Islet precursor cell (in vitro differentiated cells): ENCODE results near the gene GMDS.

ENCODE experiments used
- DNase-seq: peaks from one replicate; pipeline ENCODE4 v3.0.0-alpha.2; 2018

The GMDS gene

DNA sequence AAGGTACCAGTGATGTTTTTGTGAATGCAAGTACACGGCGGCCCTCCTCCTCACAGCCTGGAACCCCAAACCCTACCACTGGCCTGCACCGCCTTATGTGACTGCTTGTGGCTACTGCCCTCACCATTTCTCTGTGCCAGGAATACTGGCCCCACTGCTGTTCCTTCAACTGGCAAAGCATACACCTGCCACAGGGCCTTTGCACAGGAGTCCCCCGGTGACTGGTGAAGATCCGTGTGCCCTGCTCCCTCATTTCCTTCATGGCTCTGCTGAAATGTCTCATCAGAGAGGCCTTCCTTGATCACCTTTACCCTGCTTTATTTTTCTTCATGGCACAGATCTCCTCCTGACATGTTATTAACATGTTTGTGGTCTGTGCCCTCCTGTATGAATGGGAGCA, 581.9 kb downstream of the GMDS start:
- no peak for DNase-seq

DNA sequence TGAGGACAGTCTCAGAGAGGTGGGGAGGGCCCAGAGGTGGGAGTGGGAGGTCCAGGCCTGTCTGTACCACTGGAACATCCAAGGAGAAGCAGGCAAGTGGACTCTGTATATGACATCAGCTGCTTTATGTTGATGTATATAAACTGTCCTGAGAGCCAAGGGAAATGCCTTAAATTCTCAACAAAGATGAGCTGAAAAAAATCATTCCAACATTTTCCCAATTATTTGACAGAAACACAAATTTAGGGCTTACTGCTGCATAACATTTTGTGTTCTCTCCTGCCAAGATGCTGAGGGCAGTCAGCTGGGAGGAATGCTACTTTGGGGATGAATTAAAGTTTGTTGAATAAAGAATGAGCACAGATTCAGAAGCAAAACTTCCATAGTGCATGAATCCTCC, 582.9 kb downstream of the GMDS start:
- no peak for DNase-seq

DNA sequence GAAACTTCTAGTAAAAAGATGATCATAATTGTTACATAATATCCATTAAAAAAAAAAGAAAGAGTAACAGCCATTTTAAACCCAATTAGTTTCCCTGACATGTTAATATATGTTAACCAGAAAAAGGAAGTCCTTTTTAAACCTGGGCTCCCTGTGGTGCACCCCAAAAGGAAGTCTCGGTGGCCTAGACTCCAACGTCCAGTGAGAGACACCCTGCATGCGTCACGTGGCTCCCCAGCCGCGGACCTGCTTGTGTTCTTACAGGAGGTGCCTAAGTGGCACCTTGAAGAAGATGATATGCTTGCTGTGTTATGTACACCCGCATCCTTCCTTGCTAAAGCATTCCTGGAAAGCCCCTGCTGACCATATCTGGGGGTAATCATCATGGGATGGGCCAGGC, 585.6 kb downstream of the GMDS start:
- DNase-seq, result no peak

DNA sequence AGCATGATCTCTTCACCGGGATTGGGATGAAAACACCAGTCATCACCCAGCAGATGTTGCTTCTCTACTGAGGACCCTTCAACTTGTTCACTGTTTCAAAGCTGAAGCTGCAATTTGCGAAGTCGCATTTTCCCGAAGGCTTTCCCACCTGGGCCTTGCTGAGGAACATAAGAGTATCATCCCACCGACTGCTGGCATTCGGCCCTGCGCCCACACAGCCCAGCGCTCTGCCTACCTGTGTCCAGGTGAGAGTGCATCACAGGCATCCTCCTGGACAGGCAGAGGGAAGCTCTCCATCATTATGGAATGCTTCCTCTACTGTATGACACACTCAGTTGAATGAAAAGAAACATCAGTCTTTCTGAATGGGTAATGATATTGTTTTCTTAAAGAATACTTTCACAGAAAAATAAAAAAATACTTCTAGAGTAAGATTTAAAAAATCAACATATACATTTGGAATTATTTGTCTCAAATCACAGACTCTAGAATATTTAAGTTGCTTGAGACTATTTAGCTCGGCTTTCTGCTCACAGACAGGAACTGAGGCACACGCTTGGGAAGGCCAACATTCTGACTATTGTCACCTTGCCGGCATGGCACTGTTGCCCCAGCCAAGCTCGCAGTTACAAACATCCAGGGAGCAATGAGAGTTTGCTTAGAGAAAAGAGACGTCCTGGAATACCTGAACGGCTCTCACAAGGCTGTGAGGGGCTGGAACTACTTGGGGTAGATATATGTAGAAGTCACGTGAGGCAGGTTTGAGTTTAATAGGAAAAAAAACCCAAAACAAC, 587.0 kb downstream of the GMDS start:
- DNase-seq, result no peak

DNA sequence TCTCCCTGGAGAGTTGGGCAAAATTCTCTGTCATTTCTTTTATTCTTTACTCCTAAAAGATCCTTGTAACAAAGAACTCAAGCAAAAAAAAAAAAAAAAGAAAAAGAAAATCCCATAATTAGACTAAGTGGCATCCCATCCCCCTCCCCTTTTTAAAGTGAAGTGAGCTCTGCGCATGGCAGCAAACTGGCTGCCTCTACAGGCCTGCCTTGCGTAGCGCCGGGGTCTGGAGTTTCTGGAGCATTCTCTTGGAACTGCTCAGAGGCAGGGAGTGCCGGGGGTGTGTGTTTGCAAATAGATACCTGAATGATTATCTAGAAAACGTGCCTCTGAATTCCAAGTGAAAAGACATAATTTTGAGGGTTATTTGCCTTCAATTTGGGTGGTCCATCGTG, 587.6 kb downstream of the GMDS start:
- no peak for DNase-seq

DNA sequence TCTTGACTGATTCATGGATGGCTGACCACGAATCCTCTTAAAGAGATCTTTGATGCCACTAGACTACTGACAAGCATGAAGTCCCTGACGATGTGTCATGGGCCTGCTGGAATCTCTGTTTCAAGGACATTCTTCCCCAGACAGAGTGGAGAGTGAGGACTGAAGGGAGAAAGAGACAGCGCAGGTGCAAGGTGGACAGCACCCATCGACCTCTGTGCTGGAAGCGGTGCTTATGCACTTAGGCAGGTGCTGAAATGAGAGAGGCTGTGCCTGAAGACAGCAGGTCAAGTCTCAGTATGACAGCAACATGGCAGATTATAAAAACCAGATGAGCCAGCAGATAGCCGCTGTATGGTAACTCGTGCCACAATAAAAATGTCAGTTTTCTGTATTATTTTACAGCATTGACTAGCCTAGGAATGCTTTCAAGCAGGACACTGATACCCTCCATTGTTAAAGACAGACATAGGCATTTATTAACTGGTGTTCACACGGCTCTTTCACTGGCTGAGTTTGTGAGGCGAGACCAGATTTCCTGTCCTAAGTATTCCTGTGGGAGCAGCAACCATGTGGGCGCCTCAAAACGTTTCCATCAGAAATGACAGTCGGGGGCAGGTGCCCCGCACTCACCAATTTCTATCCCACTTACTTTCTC, 588.2 kb downstream of the GMDS start:
- DNase-seq, result no peak

DNA sequence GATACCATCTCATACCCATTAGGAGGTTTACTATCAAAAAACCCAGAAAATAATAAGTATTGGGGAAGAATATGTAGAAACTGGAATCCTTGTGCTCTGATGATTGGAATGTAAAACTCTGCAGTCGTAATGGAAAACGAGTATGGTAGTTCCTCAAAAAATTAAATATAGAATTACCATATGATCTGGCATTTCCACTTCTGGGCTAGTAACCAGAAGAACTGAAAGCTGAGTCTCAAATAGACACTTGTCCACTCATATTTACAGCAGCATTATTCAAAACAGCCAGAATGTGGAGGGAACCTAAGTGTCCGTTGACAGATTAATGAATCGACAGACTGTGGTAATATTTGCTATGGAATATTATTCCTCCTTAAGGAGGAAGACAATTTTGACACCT, 591.4 kb downstream of the GMDS start:
- no peak for DNase-seq

DNA sequence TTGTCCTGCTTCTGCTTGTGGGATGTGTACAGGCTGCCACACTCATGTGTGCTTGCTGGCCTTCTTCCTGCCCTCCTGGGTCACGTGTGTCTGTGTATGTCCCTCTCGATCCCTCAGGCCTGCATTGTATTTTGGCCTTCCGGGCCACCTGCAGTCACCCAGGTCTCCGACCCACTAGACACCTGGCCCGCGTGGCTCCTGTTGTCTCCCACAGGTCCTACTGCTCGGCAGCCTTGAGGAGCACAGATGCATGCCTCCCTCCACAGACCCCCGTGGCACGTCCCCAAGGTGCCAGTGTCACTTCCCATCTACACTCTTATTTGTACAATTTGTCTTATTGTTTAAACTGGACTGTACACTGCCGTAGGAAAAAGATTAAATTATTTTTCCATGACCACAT, 592.6 kb downstream of the GMDS start:
- no peak for DNase-seq

DNA sequence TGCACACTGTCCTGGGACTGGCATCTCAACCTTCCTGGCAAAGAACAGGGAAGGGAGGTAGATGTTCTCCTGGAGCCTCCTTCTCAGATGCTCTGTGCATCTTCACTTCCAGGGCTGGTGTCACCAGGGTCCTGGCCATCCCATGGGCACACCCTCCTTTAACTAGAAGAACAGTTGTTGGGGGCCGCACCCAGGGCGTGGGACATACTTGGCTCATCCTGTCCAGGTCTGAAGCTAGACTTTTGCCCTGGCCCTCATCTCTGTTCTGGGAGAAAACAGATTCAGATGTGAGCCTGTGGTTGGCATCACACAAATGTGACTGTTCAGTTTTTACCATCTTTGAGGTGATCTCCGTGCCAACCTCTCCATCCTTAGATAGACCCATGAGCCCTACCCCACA, 594.0 kb downstream of the GMDS start:
- DNase-seq, result no peak

DNA sequence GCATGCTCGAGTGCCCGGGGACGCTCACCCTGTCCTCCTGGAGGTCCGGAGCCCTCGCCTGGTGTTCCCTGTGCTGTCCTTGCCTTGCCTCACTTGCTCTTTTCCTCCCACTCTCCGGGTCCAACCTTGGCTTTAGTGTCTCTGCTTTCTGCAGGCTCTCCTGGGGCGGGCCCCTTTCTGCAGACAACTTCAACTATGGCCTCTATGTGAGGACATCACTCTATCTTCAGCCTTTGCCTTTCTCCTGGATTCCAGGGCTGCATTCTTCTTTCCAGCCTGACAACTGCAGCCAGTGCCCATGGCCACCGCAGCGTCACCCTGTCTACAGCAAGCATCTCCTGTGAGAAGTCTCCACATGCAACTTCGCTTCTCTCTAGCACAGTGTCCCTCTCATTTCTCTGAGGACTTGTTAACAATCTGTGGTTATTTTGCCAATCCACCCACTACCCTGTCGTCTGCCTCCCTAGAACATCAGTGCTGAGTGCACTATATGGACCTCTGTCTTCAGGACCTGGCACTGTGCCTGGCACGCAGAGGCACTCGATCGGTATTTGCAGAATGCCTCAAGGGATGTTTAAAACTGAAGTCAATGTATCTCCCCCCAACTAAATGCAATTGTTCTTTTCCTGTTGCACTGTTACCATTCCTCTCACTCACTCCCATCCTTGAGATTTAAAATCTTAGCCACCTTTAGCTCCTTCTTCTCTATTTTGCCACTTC, 599.8 kb downstream of the GMDS start:
- no peak for DNase-seq

DNA sequence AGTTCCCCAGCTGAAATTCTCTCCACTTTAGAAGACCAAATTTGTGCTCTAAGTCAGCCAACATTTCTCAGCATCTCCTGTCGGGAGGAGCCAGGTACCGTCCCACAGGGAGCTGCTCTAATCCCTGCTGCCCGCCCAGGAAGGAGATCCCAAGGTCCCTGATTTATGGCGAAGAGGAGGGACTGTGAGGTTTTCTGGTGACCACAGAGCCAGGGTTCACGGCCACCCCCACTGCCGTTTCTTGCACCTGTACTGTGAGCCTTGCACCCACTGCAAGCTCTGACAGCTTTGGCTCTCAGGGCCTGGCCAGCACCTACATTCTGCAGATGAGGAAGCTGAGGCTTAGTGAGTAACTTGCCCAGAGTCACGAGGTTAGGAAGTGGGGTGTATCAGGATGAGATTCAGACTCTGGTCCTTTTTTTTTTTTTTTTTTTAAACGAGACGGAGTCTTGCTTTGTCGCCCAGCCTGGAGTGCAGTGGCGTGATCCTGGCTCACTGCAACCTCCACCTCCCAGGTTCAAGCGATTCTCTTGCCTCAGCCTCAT, 600.8 kb downstream of the GMDS start:
- no peak for DNase-seq

DNA sequence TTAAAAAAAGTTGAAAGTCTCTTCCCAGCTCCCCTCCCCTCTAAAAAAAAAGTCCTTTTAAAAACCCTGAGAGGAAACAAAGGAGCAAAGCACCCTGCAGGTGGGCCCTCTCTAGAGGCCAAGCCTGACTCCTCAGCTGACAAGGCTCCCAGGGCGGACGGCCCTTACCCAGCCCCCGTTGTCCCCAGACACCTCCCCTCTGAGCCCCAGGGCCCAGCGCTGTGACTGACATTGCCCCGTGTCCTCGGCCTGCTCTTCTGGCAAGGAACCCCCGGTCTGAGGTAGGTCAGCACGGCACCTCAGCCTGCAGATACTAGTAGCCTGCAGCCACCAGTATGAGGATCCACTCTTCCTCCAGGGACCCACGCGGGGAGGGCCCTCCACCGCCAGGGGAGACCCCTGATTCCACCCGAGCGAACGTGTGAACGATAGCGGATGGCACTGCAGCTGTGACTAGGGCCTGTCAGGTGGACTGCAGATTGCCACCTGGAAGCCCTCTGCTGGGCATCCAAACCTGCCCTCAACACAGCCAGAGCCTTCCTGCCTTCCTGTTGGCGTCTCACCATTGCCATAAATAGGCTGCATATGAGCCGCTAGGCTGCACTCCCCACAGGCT, 601.5 kb downstream of the GMDS start:
- peak; percentile 49 for DNase-seq

DNA sequence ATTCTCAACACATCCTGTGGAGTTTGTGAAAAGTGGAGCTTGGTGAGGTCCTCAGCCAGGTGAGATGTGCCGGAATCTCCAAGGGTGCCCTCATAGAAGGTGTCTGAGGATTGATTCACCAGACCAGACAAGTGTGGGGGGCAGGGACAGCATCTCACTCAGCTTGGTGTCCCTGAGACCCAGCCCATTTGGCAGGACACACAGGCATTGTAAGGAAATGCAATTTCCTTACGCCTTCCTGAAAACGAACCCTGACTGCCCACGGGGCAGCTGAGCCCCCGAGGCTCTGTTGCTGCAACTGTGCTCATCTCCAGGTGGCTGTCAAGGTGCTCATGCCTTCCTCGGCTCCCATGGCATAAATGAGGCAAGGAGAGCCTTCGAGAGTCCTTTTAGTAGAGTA, 602.3 kb downstream of the GMDS start:
- peak; percentile 45 for DNase-seq

DNA sequence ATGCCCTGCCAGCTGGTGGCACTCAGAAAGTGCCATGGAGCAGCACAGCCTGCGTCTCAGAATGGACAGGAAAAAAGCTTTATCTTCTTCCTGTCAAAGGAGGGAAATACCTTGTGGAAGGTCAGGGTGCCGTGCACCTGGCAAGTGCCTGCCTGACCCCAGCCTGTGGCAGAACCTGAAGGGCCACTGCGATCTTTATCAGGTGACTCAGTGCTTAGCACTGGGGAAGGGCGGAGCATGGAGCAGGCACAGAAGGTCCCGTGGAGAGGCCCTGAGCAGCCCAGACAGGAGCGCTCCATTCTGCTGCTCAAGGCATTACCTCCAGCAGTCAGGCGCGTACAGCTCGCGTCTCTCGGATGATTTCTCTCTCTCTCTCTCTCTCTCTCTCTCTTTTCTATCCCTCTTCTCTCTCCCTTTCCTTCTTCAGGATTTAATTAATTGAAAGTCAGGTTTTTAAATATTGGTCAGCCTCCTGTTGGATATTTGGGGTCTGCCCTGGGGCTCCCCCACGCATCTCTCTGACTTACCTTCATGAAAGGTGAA, 604.0 kb downstream of the GMDS start:
- peak; percentile 97 for DNase-seq

DNA sequence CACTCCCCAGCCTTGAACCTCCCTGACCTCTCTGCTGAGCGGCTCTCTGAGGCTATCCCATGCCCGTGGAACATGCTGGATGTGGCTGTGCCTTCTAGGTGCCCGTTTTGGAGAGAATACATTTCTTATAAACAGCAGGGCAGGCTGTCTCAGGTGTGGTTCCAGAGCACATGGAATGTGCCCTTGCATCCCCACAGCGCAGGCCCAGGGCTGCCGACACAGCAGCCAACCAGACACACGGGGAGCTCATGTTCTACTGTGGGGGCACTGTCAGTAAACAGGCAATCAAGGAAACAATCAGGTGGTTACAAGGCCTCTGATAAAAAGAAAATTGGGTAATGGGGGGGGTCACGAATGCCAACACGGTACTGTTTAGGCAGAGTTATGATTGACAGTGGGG, 604.9 kb downstream of the GMDS start:
- DNase-seq, result no peak

DNA sequence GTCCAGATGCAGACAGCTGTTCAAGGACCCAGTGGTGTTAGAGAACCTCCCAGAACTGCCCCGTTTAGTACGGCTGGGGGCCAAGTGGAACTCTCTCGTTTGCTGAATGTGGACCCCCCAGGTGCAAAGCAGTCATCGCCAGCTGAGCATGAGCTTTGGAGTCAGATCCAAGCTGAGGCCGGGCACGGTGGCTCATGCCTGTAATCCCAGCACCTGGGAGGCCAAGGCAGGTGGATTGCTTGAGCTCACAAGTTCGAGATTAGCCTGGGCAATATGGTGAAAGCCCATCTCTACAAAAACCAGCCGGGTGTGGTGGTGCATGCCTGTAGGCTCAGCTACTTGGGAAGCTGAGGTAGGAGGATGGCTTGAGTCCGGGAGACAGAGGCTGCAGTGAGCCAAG, 606.0 kb downstream of the GMDS start:
- DNase-seq, result no peak

DNA sequence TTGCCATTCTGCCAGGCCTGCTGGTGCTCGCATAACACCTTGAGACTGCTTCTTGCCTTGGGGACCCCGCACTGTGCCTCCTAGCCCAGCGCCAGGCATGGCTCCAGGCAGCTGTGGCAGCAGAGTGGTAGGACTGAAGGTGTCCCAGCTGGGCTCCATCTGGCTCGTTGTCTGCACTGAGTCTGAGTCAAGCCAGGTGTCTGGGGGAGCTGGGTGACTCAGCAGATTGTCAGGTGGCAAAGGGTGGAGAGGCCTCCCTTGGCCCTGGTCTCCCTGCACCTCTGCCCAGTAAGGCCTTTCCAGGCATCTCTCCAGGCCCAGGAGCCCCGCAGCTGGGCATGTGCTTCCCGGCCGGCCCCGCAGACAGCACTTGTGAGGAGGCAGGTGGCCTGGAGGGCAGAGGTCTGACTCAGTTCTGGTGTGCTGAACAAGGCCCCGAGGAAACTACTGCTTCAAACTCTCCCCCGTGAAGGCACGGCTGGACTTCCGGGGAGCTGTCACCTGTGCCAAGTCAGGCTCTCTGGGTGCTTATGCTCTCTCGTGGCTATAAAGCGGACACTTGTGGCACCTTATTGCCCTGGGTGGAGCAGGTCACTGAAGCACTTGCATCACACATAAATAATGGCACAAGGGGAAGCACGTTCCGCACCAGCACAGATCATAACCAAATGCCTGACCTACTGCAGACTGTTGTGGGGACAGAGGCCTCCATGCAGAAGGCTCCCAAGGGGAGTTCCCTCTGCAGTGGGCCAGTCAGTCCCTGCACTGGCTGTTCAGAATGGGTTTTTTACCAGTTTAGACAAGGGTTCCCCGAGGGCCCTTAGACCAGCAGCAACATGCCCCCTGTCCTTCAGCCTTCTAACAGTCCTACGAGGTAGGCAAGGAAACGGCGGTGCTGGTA, 608.2 kb downstream of the GMDS start:
- peak; percentile 75 for DNase-seq

DNA sequence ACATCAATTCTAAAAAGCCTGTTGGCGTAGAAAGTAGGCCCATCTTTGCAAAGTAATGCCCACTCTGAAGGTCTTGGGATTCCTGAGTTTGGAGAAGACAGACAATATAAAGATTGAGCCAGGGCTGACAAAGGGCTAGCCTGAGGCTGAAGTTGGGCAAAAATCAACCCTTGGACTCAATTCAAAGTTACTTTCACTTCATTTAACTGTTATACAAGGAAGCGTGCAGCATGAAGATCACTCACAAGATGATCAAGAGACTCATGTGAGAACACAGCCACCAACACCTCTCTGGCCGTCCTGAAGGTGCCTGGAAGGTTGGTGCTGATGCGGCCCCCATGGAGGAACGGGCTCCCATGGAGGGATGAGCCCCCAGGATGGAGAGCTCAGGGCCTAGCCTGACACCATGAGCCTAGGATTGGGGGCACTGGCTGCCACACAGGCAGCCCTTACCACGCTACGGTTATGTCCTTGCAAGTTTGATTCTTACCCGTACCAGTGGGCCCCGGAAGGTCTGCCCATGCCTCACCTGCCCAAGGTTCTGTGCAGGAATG, 609.1 kb downstream of the GMDS start:
- DNase-seq, result no peak

DNA sequence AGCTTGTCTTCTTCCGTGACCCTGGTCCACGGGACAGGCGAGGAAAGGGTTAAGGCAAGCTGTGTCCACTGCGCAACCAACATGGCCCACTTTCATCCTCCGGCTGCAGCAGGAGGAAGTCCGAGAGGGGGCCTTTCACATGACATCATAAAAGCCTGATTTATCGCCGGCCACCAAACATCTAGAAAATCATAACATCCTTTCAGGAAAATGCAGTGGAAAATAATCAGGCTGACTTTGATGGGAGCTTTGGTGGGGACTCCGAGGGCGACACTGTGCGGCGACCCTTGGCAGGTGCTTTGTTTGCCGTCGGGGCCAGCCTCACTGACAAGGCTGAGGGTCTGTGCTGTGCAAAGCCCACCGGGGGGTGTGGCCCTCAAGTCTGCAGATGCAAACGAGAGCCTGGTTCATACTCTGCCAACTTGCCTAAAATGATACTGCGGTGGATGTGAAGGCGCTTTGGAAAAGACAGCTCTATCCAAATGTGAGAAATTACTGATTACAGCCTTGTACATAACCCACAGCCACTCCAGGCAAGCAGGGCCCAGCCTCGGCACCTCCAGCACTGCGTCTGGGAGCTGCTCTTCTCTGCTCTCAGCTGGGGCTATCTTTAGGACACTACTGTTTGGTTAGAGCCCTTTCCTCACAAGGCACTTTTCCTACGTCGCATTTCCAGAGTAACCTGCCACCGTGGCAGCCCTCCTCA, 609.9 kb downstream of the GMDS start:
- no peak for DNase-seq

DNA sequence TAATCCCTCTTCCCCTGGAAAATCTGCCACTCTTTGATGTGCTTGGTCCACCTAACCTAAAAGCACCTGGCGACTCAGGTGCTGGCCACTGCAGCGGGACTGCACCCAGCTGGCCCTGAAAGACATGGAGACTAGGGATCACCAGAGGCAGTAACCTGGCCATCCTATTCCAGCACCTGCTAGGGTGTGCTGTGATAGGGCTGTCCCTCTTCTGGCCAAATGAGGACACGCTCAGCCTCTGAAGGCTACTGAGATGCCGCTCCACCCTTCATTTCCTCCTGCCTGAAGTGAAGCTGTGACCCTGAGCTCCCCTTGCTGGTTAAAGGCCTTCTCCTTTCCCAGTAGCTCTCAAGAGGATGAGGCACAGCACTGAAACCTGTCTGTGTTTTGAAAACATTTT, 611.3 kb downstream of the GMDS start:
- no peak for DNase-seq
